Heart left ventricle (tissue), 16 donors: Measurements from ENCODE around the gene RAB3GAP2. TPM values are rescaled to one million over a fixed set of nuclear protein-coding genes. Genes with fewer than 3 reads are reported as not detected.
A peak's percentile ranks its signal among the peaks of the same experiment; 100 is the strongest.

Experiments
- ATAC-seq, 4 donors: fragments of 200-7000 bp; cut with Tn5 transposase; one replicate each; pipeline ENCODE4 v1.9.1; 2020 to 2022; ENCODE audit warnings: moderate library complexity in 4 of 4, mild to moderate bottlenecking in 3 of 4, moderate number of reproducible peaks in 1 of 4
- DNase-seq, 5 donors: peaks; one replicate each; pipeline ENCODE4 v3.0.0-alpha.2; 2020
- H3K27ac ChIP-seq, 12 donors: fragments of 200-600 bp; sonication (generic) in 4 of 12; one replicate each; pipeline versions ENCODE4 v1.5.0 to v1.8.0; 2016 to 2022; ENCODE audit warnings: mild to moderate bottlenecking in 2 of 12
- H3K27me3 ChIP-seq, 9 donors: fragments of 200-600 bp; sonication (generic) in 2 of 9; one replicate each; pipeline versions ENCODE4 v1.5.1 to v1.8.0; 2016 to 2022; ENCODE audit warnings: mild to moderate bottlenecking in 3 of 9
- H3K36me3 ChIP-seq, 9 donors: fragments of 200-600 bp; sonication (generic) in 2 of 9; one replicate each; pipeline versions ENCODE4 v1.5.0 to v1.8.0; 2018 to 2022; ENCODE audit warnings: mild to moderate bottlenecking in 2 of 9
- H3K4me1 ChIP-seq, 12 donors: fragments of 200-600 bp; sonication (generic) in 4 of 12; one replicate each; pipeline versions ENCODE4 v1.5.0 to v1.8.0; 2016 to 2022; ENCODE audit warnings: mild to moderate bottlenecking in 3 of 12
- H3K4me3 ChIP-seq, 12 donors: fragments of 200-600 bp; sonication (generic) in 4 of 12; one replicate each; pipeline versions ENCODE4 v1.5.0 to v1.8.0; 2017 to 2022; ENCODE audit warnings: mild to moderate bottlenecking in 9 of 12, moderate library complexity in 4 of 12
- H3K9me3 ChIP-seq, 12 donors: fragments of 200-600 bp; sonication (generic) in 4 of 12; one replicate each; pipeline versions ENCODE4 v1.5.0 to v1.8.0; 2016 to 2022; ENCODE audit warnings: mild to moderate bottlenecking in 1 of 12
- CTCF ChIP-seq, 12 donors: fragments of 200-600 bp; sonication (generic) in 4 of 12; IDR thresholded peaks; one replicate each; pipeline versions ENCODE4 v1.5.0 to v1.8.0; 2018 to 2022; ENCODE audit warnings: antibody characterized with exemption in 12 of 12, mild to moderate bottlenecking in 5 of 12
- POLR2A ChIP-seq, 2 donors: fragments of 450-650 bp; IDR thresholded peaks; one replicate each; pipeline ENCODE4 v1.6.1; 2017; ENCODE audit warnings: antibody characterized with exemption in 2 of 2, mild to moderate bottlenecking in 2 of 2, moderate library complexity in 2 of 2
- WGBS, 4 donors: extraction: QIAGEN DNeasy Blood & Tissue Kit in 2 of 4; methylation state at CpG; one replicate each; pipeline versions ENCODE4 v1.1.5 to v1.1.7; 2013 to 2018; 5-methylcytosine and 5-hydroxymethylcytosine counted together
- intact Hi-C, 10 donors: fragments of 100-400 bp; cut with DNase I; formaldehyde crosslinking; loops; one replicate each; pipeline versions ENCODE4 v1.11.1 to v1.14.2; 2022
- polyA plus RNA-seq, 2 donors: library from polyadenylated mRNA; stranded (reverse); fragments of 200-250 nt; gene quantifications; one replicate each; pipeline ENCODE4 v1.2.3, GENCODE V29; 2013
- total RNA-seq, 9 donors: library from RNA; depleted of rRNA in 2 of 9; stranded (reverse); fragments of >200 nt in 2 of 9; fragmentation: NEBNext Ultra II Directional in 3 of 9; extraction: Animal tissue kit (Norgen Biotek cat#: 25700) in 3 of 9; gene quantifications; one replicate each; pipeline versions ENCODE4 v1.1.0 to v1.2.4, GENCODE V29; 2016 to 2023
- donor health status: ischemic (EF 13 %, LVEDD 7.1; RV severe dilation, severe dysfunction).
- donor health status: healthy with polysubstance abuse.
- donor health status: DM: no; HTN: yes; CAD: no.
- donor health status: DM: no; HTN: no; CAD: no.
- donor health status: ischemic (EF 25% LVEDD 6.9; RV normal size, moderate dysfunction).
- donor health status: ischemic (EF 25% LVEDD 5.7; RV mildly dilated, moderate dysfunction).
- donor health status: healthy.
- donor health status: DM: yes; HTN: yes; CAD: no.
- donor health status: ischemic (EF 35%, LVEDD 5.7; RV mildly dilated, moderate dysfunction).
- donor health status: nonischemic (EF 11% LVEDD 7.7; RV severe dilation, severe dysfunction).
- donor health status: DM: yes; HTN: yes; CAD: no.
- donor health status: PGD.
- donor health status: ischemic (EF 29% LVEDD 5.4; RV normal size, mild dysfunction).
- donor health status: nonischemic (EF 23%, LVEDD 6.1; RV moderate dilation, normal function).

RAB3GAP2 gene
- total and polyA plus RNA-seq, 11 donors = 6.5 to 39.3 (median 24.7) TPM

- H3K4me1 ChIP-seq = peaks cover 0 to 21% (median 9%) of the 10 kb centered on the region in 12 donors
- H3K27ac ChIP-seq = no peak overlapping the region
- H3K9me3 ChIP-seq = peaks cover 0 to 13% (median 0%) of the 10 kb centered on the region in 12 donors
- H3K27me3 ChIP-seq = no peaks in the 10 kb centered on the region
- no peaks in the 10 kb centered on the region for H3K36me3 ChIP-seq
- intact Hi-C loops = loop anchor here in 1 of 10 donors (10.0 kb wide), 1 partner anchor 153 kb away; no protein-coding TSS in a partner anchor
- 46 to 49% (median 47%) methylated on average over 2 of the region's 2 CpGs for WGBS, 4 donors
- no peak for ATAC-seq
- no peak overlapping the region for H3K4me3 ChIP-seq
- TF ChIP-seq CTCF (IDR thresholded peaks at IDR 0.05) (no peak), POLR2A (IDR thresholded peaks at IDR 0.05) (no peak)
- no peak for DNase-seq
Measured at GRCh38 chr1:220301630-220302029, 29.4 kb upstream of the RAB3GAP2 start.

- Histone ChIP-seq H3K4me1 (peaks cover 0 to 21% (median 9%) of the 10 kb centered on the region in 12 donors), H3K27ac (peak overlapping the region in 11 of 12 donors; percentile 53 to 88 (median 72)), H3K9me3 (peaks cover 0 to 13% (median 0%) of the 10 kb centered on the region in 12 donors), H3K36me3 (no peaks in the 10 kb centered on the region), H3K4me3 (peak overlapping the region in 6 of 12 donors; percentile 19 to 48 (median 35)), H3K27me3 (no peaks in the 10 kb centered on the region)
- intact Hi-C loops = loop anchor here in 1 of 10 donors (10.0 kb wide), 1 partner anchor 154 kb away; no protein-coding TSS in a partner anchor
- ATAC-seq (peak; percentile 80 to 99 (median 97)), DNase-seq (peak; percentile 65 to 79 (median 74))
- no peak for TF ChIP-seq POLR2A (IDR thresholded peaks at IDR 0.05)
- no peak for TF ChIP-seq CTCF (IDR thresholded peaks at IDR 0.05)
- WGBS, 4 donors = 16 to 24% (median 20%) methylated on average over 7 of the region's 7 CpGs
Measured at GRCh38 chr1:220300442-220301121, 28.3 kb upstream of the RAB3GAP2 start.

- Histone ChIP-seq H3K36me3 (no peaks in the 10 kb centered on the region), H3K4me3 (no peak overlapping the region), H3K27me3 (no peaks in the 10 kb centered on the region), H3K4me1 (peaks cover 0 to 21% (median 9%) of the 10 kb centered on the region in 12 donors), H3K27ac (no peak overlapping the region), H3K9me3 (peaks cover 0 to 5% (median 0%) of the 10 kb centered on the region in 12 donors)
- ATAC-seq = no peak
- TF ChIP-seq POLR2A (IDR thresholded peaks at IDR 0.05) = no peak
- TF ChIP-seq CTCF (IDR thresholded peaks at IDR 0.05) = no peak
- WGBS, 4 donors = 96 to 97% (median 97%) methylated on average over 7 of the region's 7 CpGs
- intact Hi-C loops = loop anchor here in 9 of 10 donors (5.0 to 10.0 kb wide), 9 partner anchors 185 to 495 kb away; partner anchors contain the start of gene MARK1 (in 5 of the 9)
- no peak for DNase-seq
Measured at GRCh38 chr1:220299337-220299736, 27.1 kb upstream of the RAB3GAP2 start.

- no peak for DNase-seq
- WGBS, 4 donors = 80 to 95% (median 89%) methylated on average over 9 of the region's 9 CpGs
- Histone ChIP-seq H3K9me3 (no peaks in the 10 kb centered on the region), H3K4me3 (no peak overlapping the region), H3K36me3 (no peaks in the 10 kb centered on the region), H3K4me1 (peaks cover 0 to 21% (median 9%) of the 10 kb centered on the region in 12 donors), H3K27me3 (peaks cover 0 to 1% (median 0%) of the 10 kb centered on the region in 9 donors), H3K27ac (no peak overlapping the region)
- TF ChIP-seq CTCF (IDR thresholded peaks at IDR 0.05) = no peak
- TF ChIP-seq POLR2A (IDR thresholded peaks at IDR 0.05) = no peak
- intact Hi-C loops = loop anchor here in 9 of 10 donors (5.0 to 10.0 kb wide), 9 partner anchors 186 to 496 kb away; partner anchors contain the start of gene MARK1 (in 5 of the 9)
- ATAC-seq = no peak
Measured at GRCh38 chr1:220298470-220299205, 26.4 kb upstream of the RAB3GAP2 start.
